K562 (cell line): ENCODE measurements around the gene IGF2R. TPM values are rescaled to one million over a fixed set of nuclear protein-coding genes. Genes with fewer than 3 reads are reported as not detected.

Experiments used
- ATAC-seq: fragments of 200-7000 bp; cut with Tn5 transposase; 3 replicates; pipeline ENCODE4 v1.9.1; 2020; ENCODE audit warnings: moderate library complexity
- BruUV-seq: library from RNA; stranded (reverse); fragments of 400-500 nt; replicated peaks from 2 replicates; lab custom pipeline; 2021; lab: Mats Ljungman, UMichigan
- CTCF ChIA-PET: fragments of 300-600 bp; formaldehyde crosslinking; extraction: SDS; loops from one replicate; lab custom pipeline; 2021; ENCODE audit warnings: low intra/inter-chr PET ratio; lab: Yijun Ruan, JAX
- POLR2A ChIA-PET: fragments of 300-600, 350-650 bp; sonication (Branson Sonifier 250); formaldehyde crosslinking; extraction: SDS; loops from one replicate; lab custom pipeline; 2021; ENCODE audit warnings: antibody characterized with exemption, inconsistent platforms; lab: Yijun Ruan, JAX
- DNase-seq, 4 experiments: peaks; one replicate each; pipeline versions ENCODE4 v3.0.0 to v3.0.0-alpha.2; 2011 to 2018; ENCODE audit warnings: low spot score in 3 of 4, mixed read lengths in 3 of 4; ENCODE audit errors: extremely low read depth in 1 of 4
- FAIRE-seq: peaks from 2 replicates; lab custom pipeline; 2011; peaks lifted over from hg19 to GRCh38; lab: Jason Lieb, UNC
- H2AFZ ChIP-seq: 2 replicates; pipeline ENCODE4 v1.6.0; 2011; ENCODE audit warnings: low read depth, low read length, control low read depth, inconsistent platforms
- H3K27ac ChIP-seq: fragments of 200-600 bp; 3 replicates; pipeline ENCODE4 v1.8.0; 2011; ENCODE audit warnings: low read depth, mild to moderate bottlenecking, control low read depth, inconsistent platforms, low read length, moderate library complexity, mixed read lengths; ENCODE audit errors: extremely low read depth
- H3K27me3 ChIP-seq, 2 experiments: fragments of 300-600 bp in 1 of 2; 2 replicates in 1 of 2; 3 replicates in 1 of 2; pipeline versions ENCODE4 v1.6.0 to v1.8.0; 2011; ENCODE audit warnings: inconsistent platforms in 2 of 2, low read length in 2 of 2, mild to moderate bottlenecking in 1 of 2, mixed read lengths in 1 of 2, moderate library complexity in 1 of 2; ENCODE audit not compliant: control insufficient read depth in 2 of 2, insufficient read depth in 2 of 2
- H3K36me3 ChIP-seq: fragments of 300-600 bp; 3 replicates; pipeline ENCODE4 v1.8.0; 2011; ENCODE audit warnings: mild to moderate bottlenecking, low read length, inconsistent platforms; ENCODE audit not compliant: control insufficient read depth, insufficient read depth
- H3K4me1 ChIP-seq, 2 experiments: fragments of 200-600 bp in 1 of 2; replicated peaks in 1 of 2; 2 replicates in 1 of 2; 3 replicates in 1 of 2; pipeline versions ENCODE4 v1.5.1 to v1.8.0; 2011; ENCODE audit warnings: inconsistent platforms in 2 of 2, low read length in 2 of 2, mild to moderate bottlenecking in 1 of 2, mixed read lengths in 1 of 2, moderate library complexity in 1 of 2; ENCODE audit not compliant: control insufficient read depth in 2 of 2, insufficient read depth in 2 of 2
- H3K4me2 ChIP-seq: 2 replicates; pipeline ENCODE4 v1.6.1; 2011; ENCODE audit warnings: low read length, control low read depth, inconsistent platforms, mixed read lengths; ENCODE audit not compliant: insufficient read depth
- H3K4me3 ChIP-seq: fragments of 200-600 bp; sonication (generic), shearing (Covaris generic); 2 replicates; pipeline ENCODE4 v1.5.1; 2016; ENCODE audit warnings: control low read depth, inconsistent platforms
- H3K79me2 ChIP-seq: fragments of 200-600 bp; 3 replicates; pipeline ENCODE4 v1.8.0; 2011; ENCODE audit warnings: low read length, inconsistent platforms; ENCODE audit not compliant: control insufficient read depth, insufficient read depth
- H3K9ac ChIP-seq, 2 experiments: 2 replicates each; pipeline versions ENCODE4 v1.6.0 to v1.6.1; 2011; ENCODE audit warnings: low read depth in 2 of 2, low read length in 2 of 2, control low read depth in 1 of 2, inconsistent platforms in 1 of 2, mild to moderate bottlenecking in 1 of 2, mixed read lengths in 1 of 2; ENCODE audit not compliant: insufficient read depth in 1 of 2
- H3K9me1 ChIP-seq: one replicate; pipeline ENCODE4 v1.6.0; 2011; ENCODE audit warnings: inconsistent platforms, mild to moderate bottlenecking, low read length, moderate library complexity; ENCODE audit not compliant: control insufficient read depth, insufficient read depth
- H3K9me3 ChIP-seq: replicated peaks from 2 replicates; pipeline ENCODE4 v1.5.1; 2011; ENCODE audit warnings: low read depth, low read length, inconsistent platforms; ENCODE audit not compliant: control insufficient read depth, insufficient read depth
- H4K20me1 ChIP-seq: replicated peaks from 2 replicates; pipeline ENCODE4 v1.6.1; 2011; ENCODE audit warnings: low read length, inconsistent platforms, mixed read lengths; ENCODE audit not compliant: control insufficient read depth, insufficient read depth
- ARID2 ChIP-seq: fragments of 450-650 bp; IDR thresholded peaks from 2 replicates; pipeline ENCODE4 v1.6.1; 2017; ENCODE audit warnings: antibody characterized with exemption, mild to moderate bottlenecking
- BDP1 ChIP-seq: IDR thresholded peaks from 3 replicates; pipeline ENCODE4 v1.6.1; 2011; ENCODE audit not compliant: insufficient read length, insufficient read depth
- FOXP4 ChIP-seq: sonication (generic); formaldehyde crosslinking; IDR thresholded peaks from 2 replicates; pipeline ENCODE4 v1.8.0; 2022; ENCODE audit warnings: mild to moderate bottlenecking, missing genetic modification reagents, borderline replicate concordance
- KDM2B ChIP-seq: fragments of 250-450 bp; sonication (Bioruptor Pico); IDR thresholded peaks from 2 replicates; pipeline ENCODE4 v1.8.0; 2021; ENCODE audit warnings: mild to moderate bottlenecking, moderate library complexity
- MYC ChIP-seq, 2 experiments: fragments of 250-450 bp in 1 of 2; sonication (Bioruptor Pico) in 1 of 2; IDR thresholded peaks; 2 replicates each; pipeline versions ENCODE4 v1.5.1 to v1.6.1; 2012 to 2021; ENCODE audit warnings: low read depth in 2 of 2, borderline replicate concordance in 1 of 2, improper control_type of control experiment in 1 of 2, low read length in 1 of 2, mild to moderate bottlenecking in 1 of 2, moderate library complexity in 1 of 2
- NFATC3 ChIP-seq: fragments of 450-650 bp; IDR thresholded peaks from 2 replicates; pipeline ENCODE4 v1.6.1; 2017; ENCODE audit warnings: mild to moderate bottlenecking
- NR2F6 ChIP-seq: fragments of 450-650 bp; formaldehyde crosslinking; IDR thresholded peaks from 2 replicates; pipeline ENCODE4 v1.4.0; 2020; ENCODE audit warnings: mild to moderate bottlenecking
- PTBP1 ChIP-seq: fragments of 200-400 bp; formaldehyde crosslinking; IDR thresholded peaks from 2 replicates; pipeline ENCODE4 v1.6.1; 2017; ENCODE audit warnings: low read depth, low read length
- RBM39 ChIP-seq: fragments of 200-400 bp; formaldehyde crosslinking; optimal IDR thresholded peaks from 2 replicates; pipeline ENCODE3; 2018; ENCODE audit warnings: low read depth, low read length
- SP1 ChIP-seq: sonication (generic); formaldehyde crosslinking; IDR thresholded peaks from 2 replicates; pipeline ENCODE4 v1.8.1; 2022; ENCODE audit warnings: mild to moderate bottlenecking, missing genetic modification reagents
- SUPT5H ChIP-seq: fragments of 450-650 bp; IDR thresholded peaks from 2 replicates; pipeline ENCODE4 v1.6.1; 2016
- TBL1XR1 ChIP-seq, 2 experiments: IDR thresholded peaks; 2 replicates each; pipeline ENCODE4 v1.6.1; 2012; ENCODE audit warnings: improper control_type of control experiment in 2 of 2, low read length in 2 of 2, mild to moderate bottlenecking in 1 of 2
- TEAD4 ChIP-seq, 2 experiments: sonication (generic) in 1 of 2; formaldehyde crosslinking in 1 of 2; IDR thresholded peaks; 2 replicates each; pipeline versions ENCODE4 v1.6.1 to v1.8.0; 2012 to 2022; ENCODE audit warnings: borderline replicate concordance in 1 of 2, inconsistent platforms in 1 of 2, low read length in 1 of 2, mild to moderate bottlenecking in 1 of 2, missing genetic modification reagents in 1 of 2
- ZBTB49 ChIP-seq: sonication (generic); formaldehyde crosslinking; IDR thresholded peaks from 2 replicates; pipeline ENCODE4 v1.8.0; 2022; ENCODE audit warnings: missing genetic modification reagents, mild to moderate bottlenecking, borderline replicate concordance
- ZNF449 ChIP-seq: fragments of 250-450 bp; sonication (Bioruptor Pico); IDR thresholded peaks from 2 replicates; pipeline ENCODE4 v1.8.0; 2022; ENCODE audit warnings: moderate library complexity, mild to moderate bottlenecking, inconsistent platforms
- ZNF695 ChIP-seq: fragments of 450-650 bp; formaldehyde crosslinking; IDR thresholded peaks from 2 replicates; pipeline ENCODE4 v1.4.0; 2020; ENCODE audit warnings: mild to moderate bottlenecking, moderate library complexity
- WGBS: fragments of 100-300 bp; shearing (Covaris generic); methylation state at CpG from one replicate; pipeline ENCODE4 v1.1.6; 2016; ENCODE audit warnings: low coverage, mixed read lengths; ENCODE audit not compliant: insufficient coverage; ENCODE audit errors: missing lambda C conversion rate; 5-methylcytosine and 5-hydroxymethylcytosine counted together
- in situ Hi-C: fragments of 300-500 bp; cut with MboI; formaldehyde crosslinking; loops from 4 replicates; pipeline ENCODE4 v1.15.0; 2018; ENCODE audit warnings: inconsistent platforms, mixed read lengths
- intact Hi-C: fragments of 100-400 bp; cut with micrococcal nuclease; formaldehyde crosslinking; loops from 2 replicates; pipeline ENCODE4 v1.14.2; 2022
- polyA plus RNA-seq, 8 experiments: library from polyadenylated mRNA; depleted of rRNA in 4 of 8; stranded (reverse) in 5 of 8; unstranded in 3 of 8; fragments of >200 nt; fragmentation: Nextera tagmentation in 2 of 8; fragmentation: Illumina TruSeq in 1 of 8; extraction: Ambion mirVana in 2 of 8; extraction: Trizol in 1 of 8; gene quantifications; 2 replicates each; pipeline versions ENCODE4 v1.2.1 to v1.2.3, GENCODE V29; 2011 to 2014; ENCODE audit warnings: inconsistent platforms in 1 of 8, missing spikeins in 1 of 8
- total RNA-seq, 7 experiments: library from RNA; depleted of rRNA in 6 of 7; stranded (reverse); fragments of >200 nt in 6 of 7; fragmentation: Illumina TruSeq in 2 of 7; extraction: Trizol in 2 of 7; gene quantifications; 2 replicates each; pipeline versions ENCODE4 v1.2.1 to v1.2.3, GENCODE V29; 2011 to 2021; ENCODE audit warnings: low replicate concordance in 1 of 7

IGF2R gene
- total and polyA plus RNA-seq, 9 of the 15 experiments (the other 6 are each of a cell fraction or from before 2014, with no cell fraction given), result 3.5 to 92.3 (median 34.5) TPM

- DNase-seq, result no peak
- POLR2A ChIA-PET, result interaction anchor here (1.2 kb wide), 1 partner anchor 38 kb away, joined by 3 read pairs; no protein-coding TSS in a partner anchor
- Histone ChIP-seq H3K4me2 (no peak overlapping the region), H3K9me1 (peaks cover 9% of the 10 kb centered on the region), H3K9me3 (no peaks in the 10 kb centered on the region), H4K20me1 (peaks cover 25% of the 10 kb centered on the region), H3K27ac (no peak overlapping the region), H3K36me3 (peaks cover 59% of the 10 kb centered on the region), H3K4me1 (peaks cover 27 to 29% of the 10 kb centered on the region in 2 experiments), H3K27me3 (no peaks in the 10 kb centered on the region; a peak in 1 of 5 replicates), H3K9ac (no peak overlapping the region), H2AFZ (no peak overlapping the region), H3K4me3 (no peak overlapping the region), H3K79me2 (peaks cover 10% of the 10 kb centered on the region; the same call in 2 of the 3 replicates)
- ATAC-seq, result no peak
- BruUV-seq, result no TSS peak
- in situ Hi-C loops (no loop called here), intact Hi-C loops (loop anchor here (5.0 kb wide), 2 partner anchors 243 to 413 kb away; partner anchors contain the start of gene SOD2)
- CTCF ChIA-PET, result no interaction called here
- 96% methylated on average over 20 of the region's 20 CpGs for WGBS
- FAIRE-seq, result no peak
- TF ChIP-seq ZNF695, result no peak
- TF ChIP-seq KDM2B (CRISPR knock-in tag), result no peak
- no peak for TF ChIP-seq RBM39
- no peak for TF ChIP-seq MYC (IDR thresholded peaks at IDR 0.05; ENCODE audit: low read depth, low read length)
- no peak for TF ChIP-seq MYC (CRISPR knock-in tag; IDR thresholded peaks at IDR 0.05; ENCODE audit: borderline replicate concordance, low read depth)
- TF ChIP-seq ARID2, result no peak
- TF ChIP-seq NFATC3, result no peak
- TF ChIP-seq SUPT5H, result no peak
- no peak for TF ChIP-seq ZNF449 (CRISPR knock-in tag)
- no peak for TF ChIP-seq TEAD4 (IDR thresholded peaks at IDR 0.05; ENCODE audit: low read length)
- TF ChIP-seq TEAD4 (CRISPR knock-in tag; IDR thresholded peaks at IDR 0.05; ENCODE audit: borderline replicate concordance), result no peak
- no peak for TF ChIP-seq FOXP4 (CRISPR knock-in tag)
- no peak for TF ChIP-seq NR2F6 (CRISPR knock-in tag)
- no peak for TF ChIP-seq PTBP1
- TF ChIP-seq ZBTB49 (CRISPR knock-in tag), result no peak
- TF ChIP-seq BDP1, result no peak
- TF ChIP-seq SP1 (CRISPR knock-in tag), result no peak
- TF ChIP-seq TBL1XR1 (IDR thresholded peaks at IDR 0.05; ENCODE audit: low read length in 2 of 2), result no peak
These were observed 136.1 kb downstream of the IGF2R start for GRCh38 chr6:160104821-160105517.
